Measurements from ENCODE around the gene AMH.

The AMH gene

DNA sequence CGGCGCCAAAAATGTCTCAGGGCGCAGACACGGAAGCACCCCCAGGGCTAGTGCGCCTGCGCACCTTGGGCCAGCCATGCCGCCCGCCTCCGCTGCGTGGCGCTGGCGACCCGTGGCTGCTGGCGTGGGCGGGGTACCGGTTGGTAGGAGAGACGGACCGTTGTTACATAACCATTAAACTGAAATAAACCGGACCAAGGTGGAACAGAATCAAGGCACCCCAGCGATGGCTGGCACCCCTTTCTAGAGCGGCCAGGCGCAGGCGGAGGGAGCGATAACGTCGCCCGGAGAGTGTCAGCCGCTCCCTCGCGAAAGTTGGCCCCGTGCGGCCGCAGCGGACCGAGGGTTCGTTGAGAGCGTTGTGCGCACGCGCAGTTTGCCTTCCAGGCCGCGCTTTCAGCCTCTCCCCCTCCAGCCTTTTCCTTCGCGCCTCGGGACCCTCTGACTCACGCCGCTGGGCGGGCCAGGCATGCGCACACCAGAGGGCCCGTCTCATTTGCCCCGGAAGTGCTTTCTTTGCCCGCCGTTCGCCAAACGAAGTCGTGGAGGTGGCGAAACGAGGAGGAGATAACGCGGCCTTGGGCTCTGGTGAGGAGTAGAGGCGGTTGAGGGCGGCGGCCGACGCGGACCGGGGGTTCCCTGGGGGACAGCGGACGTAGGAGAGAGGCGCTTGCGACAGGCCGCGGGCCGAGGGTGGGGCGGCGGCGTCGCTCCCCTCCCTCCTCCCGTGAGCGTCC, 12.6 kb upstream of the AMH start, which contains the start of the genes PLEKHJ1 and SF3A2:
PLEKHJ1 (minus strand) TSS at position 16 of the 737 bp plus-strand sequence. CDS start 81 bp downstream, outside the sequence.
SF3A2 (plus strand) TSS at position 511 of the 737 bp plus-strand sequence. CDS start 6,595 bp downstream, outside the sequence.
- DNase-seq = peak; percentile 79 to 96

DNA sequence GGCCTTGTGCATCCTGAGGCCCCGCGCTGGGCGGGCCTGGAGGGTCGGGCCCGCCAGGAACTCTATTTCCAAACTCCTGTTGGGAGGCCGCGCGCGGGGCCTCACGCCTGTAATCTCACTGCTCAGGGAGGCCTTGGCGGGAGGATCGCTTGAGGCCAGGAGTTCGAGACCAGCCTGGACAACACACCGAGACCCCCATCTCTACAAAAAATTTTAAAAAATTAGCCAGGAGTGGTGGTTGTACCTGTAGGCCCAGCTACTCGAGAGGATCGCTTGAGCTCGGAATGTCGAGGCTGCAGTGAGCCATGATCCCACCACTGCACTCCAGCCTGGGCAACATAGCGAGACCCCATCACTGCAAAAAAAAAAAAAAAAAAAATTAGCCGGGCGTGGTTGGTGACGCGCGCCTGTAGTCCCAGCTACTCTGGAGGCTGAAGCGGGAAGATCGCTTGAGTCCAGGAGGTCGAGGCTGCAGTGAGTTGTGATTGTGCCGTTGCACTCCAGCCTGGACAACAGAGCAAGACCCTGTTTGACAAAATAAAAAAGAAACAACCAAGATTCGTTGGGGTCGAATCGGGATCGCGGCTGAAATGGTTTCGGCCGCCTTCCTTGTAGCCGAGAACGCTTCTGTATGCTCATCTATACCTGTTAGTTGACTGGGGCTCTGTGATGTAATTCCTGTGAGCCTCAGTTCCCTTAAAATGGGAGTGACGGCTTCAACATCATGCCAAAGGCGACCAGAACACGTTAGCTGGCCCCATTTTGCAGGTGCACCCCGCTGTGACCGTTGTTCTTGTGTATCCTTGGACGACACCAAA, 11.9 kb upstream of the AMH start:
- no peak for DNase-seq

DNA sequence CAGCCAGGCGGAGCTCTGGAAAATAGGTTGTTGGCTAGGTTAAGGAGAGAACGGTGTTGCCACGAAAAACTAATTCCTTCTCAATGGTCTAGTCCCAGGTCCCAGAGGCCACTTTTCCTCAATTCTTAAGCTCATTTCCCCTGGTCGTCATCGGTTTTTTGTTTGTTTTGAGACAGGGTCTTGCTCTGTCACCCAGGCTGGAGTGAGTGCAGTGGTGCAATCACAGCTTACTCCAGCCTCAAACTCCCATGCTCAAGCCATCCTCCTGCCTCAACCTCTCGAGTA, 11.3 kb upstream of the AMH start:
- DNase-seq = no peak

DNA sequence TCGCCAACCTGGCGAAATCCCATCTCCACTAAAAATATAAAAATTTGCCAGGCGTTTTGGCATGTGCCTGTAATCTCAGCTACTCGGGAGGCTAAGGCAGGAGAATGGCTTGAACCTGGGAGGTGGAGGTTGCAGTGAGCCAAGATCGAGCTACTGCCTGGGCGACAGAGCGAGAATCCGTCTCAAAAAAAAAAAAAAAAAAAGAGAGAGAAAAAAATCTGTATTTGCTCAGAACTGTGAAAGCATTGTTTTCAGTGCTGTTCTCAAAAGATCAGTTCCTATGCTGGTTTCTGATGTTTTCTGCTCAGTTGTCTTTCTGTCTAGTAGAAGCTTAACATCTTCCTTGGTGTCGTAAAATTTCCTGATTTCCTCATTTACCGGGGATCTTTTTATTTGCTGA, 9.9 kb upstream of the AMH start:
- DNase-seq = no peak

DNA sequence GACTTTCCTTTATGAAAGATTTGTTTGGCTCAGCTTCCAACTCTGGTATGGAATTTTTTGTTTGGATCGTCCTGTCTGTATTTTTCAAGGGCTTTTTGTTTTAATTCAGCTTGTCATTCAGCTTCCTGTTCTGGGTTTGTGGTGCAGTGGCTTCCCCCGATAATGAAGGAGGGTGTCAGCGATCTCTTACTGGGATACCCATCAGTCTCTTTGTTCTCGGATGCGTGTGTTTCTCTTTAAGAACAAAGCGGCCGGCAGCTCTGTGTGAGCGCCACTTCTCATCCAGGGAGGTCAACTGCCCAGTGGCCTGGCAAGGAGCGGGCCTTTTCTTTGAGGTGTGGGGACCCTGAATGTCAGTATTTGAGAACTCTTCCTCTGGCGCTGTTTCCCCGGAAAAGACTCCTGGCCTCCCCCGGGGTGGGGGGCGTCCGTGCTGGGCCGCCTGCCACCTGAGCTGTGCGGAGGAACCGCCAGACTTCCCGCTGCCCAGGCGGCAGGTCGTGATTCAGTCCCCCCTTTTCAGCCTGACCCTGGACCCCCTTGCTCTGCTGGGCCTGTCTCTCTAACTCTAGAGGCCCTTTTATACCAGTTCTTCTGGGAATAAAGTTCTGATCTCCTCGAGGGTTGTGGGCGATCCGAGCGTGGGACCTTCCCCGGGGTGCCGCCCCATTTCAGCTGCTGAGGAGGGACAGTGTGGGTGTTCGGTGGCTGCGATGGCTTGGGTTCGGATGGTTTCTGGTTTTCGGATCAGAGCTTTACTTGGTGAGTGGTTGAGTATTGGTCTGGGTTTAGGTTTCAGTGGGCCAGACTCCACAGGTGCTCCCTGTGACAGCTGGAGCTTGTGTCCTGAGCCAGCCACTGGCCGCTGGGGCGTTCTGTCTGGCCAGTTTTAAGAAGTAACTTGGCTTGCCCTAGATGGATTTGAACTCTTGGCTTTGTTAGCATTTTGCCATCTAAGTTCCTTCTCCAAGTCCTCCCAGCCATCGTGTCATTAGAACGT, 9.1 kb upstream of the AMH start:
- DNase-seq = no peak

DNA sequence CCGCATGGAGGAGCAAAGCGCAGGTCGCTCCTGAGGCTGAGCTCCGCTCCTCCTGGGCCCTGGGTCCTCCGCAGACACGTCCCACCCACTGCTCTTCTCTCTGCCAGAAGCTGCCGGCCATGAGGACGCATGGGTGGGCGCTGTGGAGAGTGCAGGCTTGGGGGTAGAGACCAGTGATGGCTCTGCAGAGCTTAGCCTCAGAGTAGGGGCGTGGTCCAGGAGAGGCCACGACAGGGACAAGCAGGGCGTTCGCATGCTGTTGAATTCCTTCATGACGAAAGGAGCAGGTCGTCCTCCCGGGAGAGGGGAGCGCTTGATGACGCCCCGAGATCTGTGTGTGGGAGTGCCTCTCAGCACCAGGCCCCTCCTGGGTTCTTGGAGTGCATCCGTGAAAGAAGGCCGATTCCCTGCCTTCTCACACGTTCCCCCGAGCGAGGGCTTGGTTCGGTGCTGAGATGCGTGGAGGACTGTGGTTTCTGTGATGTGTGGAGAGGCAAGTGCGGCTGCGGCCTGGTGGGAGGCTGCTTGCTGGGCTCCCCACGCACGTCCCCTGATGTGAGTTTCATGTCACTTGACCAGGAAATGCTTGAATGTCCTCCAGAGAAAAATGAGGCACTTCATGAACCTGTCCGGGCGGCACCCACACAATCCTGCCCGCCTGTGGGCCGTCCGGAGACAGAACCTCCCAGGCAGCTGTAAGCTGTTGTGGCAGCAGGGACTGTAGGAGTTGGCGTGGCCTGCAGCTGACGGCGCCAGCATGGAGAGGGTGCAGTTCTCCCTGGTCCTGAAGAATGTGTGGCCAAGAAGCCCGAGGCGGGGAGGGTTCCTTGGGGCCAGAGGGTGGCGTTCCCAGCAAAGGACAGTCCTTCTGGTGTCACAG, 8.0 kb upstream of the AMH start:
- DNase-seq = no peak

DNA sequence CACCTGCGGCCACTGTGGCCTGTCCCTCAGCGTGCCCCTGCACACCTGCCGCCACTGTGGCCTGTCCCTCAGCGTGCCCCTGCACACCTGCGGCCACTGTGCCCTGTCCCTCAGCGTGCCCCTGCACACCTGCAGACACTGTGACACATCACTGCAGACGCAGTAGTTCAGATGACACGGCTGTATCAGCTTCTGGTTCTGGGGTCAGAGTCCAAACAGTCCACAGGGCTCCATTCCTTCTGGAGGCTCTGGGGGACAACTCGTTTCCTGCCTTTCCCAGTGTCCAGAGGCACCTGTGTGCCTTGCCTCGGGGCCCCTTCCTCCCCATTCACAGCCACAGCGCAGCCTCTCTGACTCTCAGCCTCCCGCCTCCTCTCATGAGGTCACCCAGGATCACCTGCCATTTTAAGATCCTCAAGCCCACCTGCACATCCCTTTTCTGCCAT, 7.0 kb upstream of the AMH start:
- no peak for DNase-seq

DNA sequence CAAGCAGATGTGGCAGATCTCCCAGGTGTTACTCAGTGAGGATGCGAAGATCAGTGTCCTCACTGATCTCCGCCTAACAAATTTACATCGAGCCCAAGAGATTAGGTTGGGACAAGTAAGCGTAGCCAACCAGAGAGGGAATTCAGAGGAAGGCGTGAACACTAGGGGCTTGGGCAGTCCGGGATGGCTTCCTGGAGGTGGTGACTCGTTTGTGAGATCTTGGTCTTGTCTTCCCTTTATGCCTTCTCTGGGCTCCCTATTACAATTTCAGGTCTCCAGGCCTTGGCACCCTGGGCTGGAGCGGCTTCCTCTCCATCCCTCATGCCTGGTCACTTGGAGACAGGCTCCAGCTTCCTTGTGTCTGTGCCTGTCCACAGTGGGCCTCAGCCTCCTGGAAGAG, 6.3 kb upstream of the AMH start:
- DNase-seq = no peak

DNA sequence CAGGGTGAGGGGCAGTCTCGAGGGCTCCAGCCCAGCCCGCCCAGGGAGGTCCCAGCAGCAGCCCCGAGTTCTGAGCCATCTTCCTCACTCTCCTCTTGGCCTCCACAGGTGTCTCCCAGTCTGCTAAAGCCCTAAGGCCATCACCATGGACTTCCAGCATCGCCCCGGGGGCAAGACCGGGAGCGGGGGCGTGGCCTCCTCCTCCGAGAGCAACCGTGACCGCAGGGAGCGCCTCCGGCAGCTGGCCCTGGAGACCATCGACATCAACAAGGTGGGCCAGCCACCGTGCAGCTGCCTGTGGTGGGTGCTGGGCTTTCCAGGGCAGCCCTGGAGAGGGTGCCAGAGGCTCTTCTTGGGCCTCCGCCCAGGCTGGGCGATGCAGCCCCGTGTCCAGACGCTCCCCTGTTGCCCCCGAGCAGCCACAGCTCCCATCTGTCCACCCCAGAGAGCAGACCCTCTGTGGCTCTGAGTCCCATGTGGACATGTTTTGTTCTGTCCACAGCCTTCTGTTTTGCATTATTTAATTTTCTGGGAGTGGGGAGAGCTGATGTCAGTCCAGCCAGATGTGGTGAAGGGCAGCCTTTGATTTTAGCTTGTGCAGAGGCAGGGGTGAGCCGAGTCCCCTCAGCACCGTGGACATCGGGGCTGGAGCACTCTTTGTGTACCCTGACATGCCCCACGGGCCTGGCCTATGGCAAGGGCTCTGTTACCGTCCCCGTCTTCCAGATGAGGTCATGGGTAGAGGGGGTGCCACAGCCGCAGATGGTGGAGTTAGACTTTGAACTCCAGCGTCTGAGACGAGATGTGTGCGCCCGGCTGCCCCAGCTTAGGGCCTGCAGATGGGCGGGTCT, 5.6 kb upstream of the AMH start:
- no peak for DNase-seq

DNA sequence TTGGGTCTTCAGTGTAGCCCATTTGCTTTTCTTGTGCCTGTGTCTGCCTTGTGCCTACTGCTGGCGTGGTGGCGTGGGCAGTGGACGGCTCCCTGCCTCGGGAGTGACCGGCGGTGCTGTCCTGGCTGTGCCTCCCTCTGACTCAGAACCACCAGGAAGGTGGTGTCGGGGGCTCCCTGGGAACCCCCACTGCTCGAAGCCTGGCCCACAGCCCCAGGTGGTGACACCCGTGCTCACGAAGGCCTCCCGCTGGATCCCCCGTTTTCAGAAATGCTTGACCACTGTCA, 5.1 kb upstream of the AMH start:
- no peak for DNase-seq

DNA sequence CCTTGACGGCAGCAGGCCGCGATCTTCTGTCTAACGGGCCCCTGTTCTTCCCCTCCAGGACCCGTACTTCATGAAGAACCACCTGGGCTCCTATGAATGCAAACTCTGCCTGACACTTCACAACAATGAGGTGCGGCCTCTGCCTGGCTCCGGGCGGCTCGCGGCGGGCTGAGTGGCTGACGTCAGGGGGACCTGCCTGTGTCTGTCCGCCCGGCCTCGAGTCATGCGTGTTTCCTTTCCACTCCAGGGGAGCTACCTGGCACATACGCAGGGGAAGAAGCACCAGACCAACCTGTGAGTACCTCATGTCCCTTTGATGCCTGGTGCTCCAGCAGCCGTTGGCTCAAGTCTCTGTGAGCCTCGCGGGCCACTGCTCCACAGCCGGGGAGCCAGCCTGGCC, 4.6 kb upstream of the AMH start:
- no peak for DNase-seq

DNA sequence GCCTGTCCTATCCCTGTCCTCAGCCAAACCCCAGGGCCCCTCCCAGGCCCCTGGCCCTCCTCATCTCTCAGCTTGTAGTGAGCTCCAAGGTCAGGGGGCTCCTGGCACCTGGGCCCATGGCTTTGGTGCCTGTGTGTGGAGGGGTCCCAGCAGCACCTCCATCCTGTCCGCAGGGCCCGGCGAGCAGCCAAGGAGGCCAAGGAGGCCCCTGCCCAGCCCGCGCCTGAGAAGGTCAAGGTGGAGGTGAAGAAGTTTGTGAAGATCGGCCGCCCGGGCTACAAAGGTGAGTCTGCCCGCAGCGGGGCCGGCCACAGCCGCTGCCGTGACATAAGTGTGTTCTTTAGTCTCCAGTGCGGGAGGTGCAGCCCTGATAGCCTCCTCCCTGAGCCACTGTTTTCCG, 3.9 kb upstream of the AMH start:
- no peak for DNase-seq

DNA sequence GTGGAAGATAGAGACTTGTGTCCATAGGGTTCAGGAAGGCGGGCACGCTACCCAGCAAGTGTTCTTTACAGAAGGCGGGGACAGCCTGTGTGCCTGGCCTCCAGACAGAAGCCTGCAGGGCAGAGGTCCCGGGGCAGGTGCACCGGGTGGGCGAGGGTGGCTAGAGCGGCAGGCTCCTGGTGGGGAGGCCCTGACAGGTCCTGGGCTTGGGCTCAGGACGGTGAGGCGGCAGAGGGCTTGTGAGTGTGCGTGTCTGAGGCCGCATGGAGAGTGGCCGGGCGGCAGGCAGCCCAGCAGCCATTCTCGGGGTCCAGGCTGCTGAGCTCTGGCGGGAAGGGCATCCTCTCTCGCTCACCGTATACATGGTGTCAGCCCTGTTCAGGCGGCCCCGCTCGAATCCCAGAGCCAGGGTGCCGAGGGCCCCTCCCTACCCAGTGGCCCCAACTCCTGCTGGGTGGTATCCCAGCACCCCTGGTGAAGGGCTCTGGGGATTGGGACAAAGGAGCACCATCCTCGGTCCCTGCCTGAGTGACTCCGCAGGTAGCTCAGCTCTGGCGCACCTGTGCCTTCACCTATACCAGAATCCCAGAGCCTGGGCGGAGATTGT, 3.0 kb upstream of the AMH start:
- DNase-seq = no peak

DNA sequence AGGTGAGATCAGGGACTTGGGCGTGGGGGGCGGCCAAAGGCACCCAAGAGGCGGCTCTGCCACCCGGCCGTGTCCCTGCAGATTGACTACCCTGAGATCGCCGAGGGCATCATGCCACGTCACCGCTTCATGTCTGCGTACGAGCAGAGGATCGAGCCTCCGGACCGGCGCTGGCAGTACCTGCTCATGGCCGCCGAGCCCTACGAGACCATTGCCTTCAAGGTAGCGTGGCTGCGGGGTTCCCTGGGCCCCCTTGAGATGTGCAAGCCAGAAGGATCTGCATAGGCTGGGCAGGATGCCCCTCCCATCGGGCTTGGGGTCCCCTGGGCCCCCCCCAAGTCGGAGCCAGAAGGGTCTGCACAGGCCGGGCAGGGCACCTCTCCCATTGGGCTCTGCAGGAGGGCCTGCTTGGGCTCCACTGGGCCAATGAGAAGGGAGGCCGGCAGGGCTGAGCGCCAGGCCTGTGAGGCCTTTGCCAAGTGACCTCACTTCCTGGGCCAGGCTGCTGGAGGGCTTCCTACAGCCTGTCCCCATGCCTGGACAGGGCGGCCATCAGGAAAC, 2.2 kb upstream of the AMH start:
- DNase-seq = peak in 1 of 2 experiments; percentile 32

DNA sequence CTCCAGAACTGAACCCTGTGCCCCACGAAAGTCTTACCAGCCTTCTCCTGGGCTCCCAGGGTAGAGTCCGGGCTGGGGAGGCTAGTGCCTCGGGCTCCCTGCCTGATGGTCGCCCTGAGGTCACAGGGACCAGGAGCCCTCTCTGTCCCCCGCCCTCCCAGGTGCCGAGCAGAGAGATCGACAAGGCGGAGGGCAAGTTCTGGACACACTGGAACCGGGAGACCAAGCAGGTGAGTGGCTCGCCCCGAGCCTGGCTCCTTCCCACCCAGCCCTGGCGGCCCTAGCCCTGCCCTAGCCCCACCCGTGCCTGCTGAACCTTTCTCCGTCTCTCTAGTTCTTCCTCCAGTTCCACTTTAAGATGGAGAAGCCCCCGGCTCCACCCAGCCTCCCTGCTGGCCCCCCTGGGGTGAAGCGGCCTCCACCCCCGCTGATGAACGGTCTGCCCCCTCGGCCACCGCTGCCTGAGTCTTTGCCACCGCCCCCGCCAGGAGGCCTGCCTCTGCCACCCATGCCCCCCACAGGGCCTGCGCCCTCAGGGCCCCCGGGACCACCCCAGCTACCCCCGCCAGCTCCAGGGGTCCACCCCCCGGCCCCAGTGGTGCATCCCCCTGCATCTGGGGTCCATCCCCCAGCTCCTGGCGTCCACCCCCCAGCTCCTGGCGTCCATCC, 1.6 kb upstream of the AMH start:
- no peak for DNase-seq

DNA sequence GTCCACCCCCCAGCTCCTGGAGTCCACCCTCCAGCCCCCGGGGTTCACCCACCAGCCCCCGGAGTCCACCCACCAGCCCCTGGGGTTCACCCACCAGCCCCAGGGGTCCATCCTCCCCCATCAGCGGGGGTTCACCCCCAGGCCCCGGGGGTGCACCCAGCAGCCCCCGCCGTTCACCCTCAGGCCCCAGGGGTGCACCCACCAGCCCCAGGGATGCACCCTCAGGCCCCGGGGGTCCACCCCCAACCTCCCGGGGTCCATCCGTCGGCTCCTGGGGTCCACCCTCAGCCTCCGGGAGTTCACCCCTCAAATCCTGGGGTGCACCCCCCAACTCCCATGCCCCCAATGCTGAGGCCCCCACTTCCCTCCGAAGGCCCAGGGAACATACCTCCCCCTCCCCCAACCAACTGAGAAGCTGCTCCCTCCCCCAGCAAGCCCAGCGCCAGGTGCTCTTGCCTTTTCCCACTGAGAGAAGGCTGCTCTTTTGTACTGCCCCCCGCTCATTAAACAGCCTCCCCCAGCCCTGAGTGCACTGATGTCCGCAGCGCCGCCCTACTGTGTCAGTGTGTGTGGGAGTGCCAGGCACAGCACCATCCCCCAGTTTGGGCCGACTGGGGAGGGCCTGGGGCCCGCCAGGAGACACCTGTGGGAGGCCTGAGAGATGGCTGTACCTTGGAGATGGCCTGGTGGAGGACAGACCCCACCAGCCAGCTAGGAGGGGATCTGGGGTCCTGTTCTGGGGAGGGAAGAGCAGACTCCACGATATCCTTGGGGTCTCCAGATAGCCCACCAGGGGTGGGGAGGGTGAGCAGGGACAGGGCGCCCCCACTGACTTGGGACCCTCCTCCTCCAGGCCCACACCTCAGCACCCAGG, 750 bp upstream of the AMH start:
- no peak for DNase-seq

DNA sequence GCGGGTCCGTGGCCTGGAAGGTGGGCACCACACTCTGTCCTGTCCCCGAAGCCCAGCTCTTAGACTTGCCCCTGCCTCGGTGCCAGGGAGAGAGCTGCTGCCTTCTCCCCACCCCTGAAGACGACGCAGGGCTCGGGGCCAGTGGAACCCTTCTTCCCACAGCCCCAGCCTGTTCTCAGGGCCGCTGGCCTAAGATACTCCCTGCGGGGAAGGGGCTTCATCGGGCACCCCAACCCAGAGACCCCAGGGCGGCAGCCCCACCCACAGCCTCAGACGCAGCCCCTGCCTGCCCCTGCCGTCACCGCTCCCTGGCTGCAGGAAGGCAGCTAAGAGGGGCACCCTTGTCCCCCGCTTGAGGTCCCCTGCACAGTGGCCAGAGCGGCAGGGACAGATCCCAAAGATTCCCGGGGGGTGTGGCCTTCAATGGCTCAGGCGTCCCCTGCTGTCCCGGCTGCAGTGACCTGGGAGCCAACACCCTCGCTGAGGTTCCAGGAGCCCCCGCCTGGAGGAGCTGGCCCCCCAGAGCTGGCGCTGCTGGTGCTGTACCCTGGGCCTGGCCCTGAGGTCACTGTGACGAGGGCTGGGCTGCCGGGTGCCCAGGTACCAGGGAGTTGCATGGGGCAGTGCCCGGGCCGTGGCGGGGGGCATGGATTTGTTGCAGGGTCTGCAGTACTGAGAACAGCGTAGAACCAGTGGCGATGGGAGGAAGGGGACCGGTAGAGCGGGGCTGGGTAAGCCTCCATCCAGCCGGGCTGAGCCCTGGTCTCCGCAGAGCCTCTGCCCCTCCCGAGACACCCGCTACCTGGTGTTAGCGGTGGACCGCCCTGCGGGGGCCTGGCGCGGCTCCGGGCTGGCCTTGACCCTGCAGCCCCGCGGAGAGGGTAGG, 1.0 kb downstream of the AMH start:
- no peak for DNase-seq

DNA sequence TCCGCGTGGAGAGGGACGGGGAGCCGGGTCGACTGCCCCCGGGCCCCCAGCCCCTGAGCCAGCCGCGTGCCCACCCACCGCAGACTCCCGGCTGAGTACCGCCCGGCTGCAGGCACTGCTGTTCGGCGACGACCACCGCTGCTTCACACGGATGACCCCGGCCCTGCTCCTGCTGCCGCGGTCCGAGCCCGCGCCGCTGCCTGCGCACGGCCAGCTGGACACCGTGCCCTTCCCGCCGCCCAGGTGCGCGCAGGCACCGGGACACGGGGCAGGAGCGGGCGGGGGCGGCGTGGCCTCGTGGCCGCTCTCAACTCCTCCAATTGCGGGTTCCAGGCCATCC, 1.6 kb downstream of the AMH start:
- DNase-seq = no peak
